ENCODE data around the gene SIL1.

The SIL1 gene

GRCh38 chr5:138978581-138978980 lies 219.6 kb downstream of the SIL1 start:
- DNase-seq (ENCODE audit: low spot score): no peak

DNA sequence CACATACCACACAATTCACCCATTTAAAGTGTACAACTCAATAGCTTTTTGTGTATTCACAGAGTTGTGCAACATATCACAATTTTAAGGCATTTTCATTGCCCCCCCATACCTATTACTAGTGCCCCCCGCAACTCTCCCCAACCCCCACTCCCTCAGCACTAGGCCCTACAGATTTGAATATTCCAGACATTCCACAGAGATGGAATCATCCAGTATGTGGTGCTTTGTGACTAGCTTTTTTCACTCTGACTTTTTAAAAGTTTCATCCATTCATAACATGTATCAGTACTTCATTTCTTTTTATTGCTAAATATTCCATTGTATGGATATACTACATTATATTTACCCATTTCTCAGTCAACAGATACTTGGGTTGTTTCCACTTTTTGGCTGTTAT lies 220.1 kb downstream of the SIL1 start:
- no peak for DNase-seq (ENCODE audit: low spot score)

GRCh38 chr5:138975098-138975847 lies 222.9 kb downstream of the SIL1 start:
- no peak for DNase-seq (ENCODE audit: low spot score)

GRCh38 chr5:138974227-138975063 lies 223.7 kb downstream of the SIL1 start:
- peak; percentile 62 for DNase-seq (ENCODE audit: low spot score)

GRCh38 chr5:138972836-138973235 lies 225.3 kb downstream of the SIL1 start:
- no peak for DNase-seq (ENCODE audit: low spot score)

- DNase-seq (ENCODE audit: low spot score): no peak
These were observed 225.9 kb downstream of the SIL1 start for GRCh38 chr5:138972230-138972629.

- no peak for DNase-seq (ENCODE audit: low spot score)
These were observed 228.7 kb downstream of the SIL1 start for GRCh38 chr5:138969323-138970002.

GRCh38 chr5:138968601-138969000 lies 229.6 kb downstream of the SIL1 start:
- DNase-seq (ENCODE audit: low spot score): no peak

- no peak for DNase-seq (ENCODE audit: low spot score)
These were observed 230.2 kb downstream of the SIL1 start for GRCh38 chr5:138967791-138968448.

DNA sequence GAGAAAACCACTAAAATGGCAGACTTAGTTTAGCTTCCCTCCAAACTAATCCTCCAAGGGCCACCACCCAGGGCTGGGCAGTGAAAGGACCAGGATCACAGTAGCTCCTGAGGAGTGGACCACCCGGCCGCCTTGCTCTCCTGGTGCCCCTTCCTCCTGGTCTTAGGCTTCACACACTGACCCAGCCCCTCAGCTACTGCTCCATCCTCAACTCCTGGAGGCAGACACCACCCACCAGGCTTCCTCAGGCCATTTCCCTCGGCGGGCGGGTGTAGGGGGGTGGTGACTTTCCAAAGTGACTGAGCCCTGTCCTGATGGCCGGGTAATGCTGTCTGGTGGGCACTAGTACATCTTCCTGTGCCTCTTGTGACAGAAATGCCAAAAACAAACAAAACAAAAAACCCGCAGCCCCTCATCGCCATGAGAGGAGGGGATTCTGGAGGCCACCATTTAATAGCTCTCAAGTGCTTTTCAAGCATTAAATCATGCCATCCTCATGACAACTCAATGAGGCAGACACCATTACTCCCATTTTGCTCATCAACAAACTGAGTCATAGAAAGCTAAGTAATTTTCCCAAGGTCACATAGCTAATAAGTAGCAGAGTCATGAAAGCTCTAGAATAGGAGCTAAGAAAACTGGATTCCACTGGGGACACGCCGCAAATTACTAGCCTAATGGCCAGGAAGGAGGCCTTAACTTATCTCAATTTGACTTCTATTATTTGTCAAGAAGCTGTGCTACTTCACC lies 231.8 kb downstream of the SIL1 start:
- DNase-seq (ENCODE audit: low spot score): no peak

DNA sequence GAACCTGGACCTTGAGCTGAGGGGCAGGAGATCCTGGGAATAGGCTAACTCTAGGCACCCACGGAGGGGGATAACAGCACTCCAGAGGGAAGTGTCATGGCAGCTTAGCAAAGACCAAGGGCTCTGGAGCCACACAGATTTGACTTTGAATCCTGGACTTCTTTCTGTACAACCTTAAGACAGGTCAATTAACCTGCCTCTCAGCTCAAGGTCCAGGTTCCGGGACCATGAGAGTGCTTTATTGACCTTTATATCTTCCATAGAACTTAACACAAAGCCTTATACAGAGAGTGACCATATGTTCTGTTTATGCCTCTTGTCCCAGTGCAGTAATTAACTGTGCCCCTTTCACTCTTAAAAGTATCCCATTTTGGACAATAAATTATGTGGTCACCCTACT lies 232.5 kb downstream of the SIL1 start:
- no peak for DNase-seq (ENCODE audit: low spot score)

GRCh38 chr5:138964647-138965201 lies 233.4 kb downstream of the SIL1 start:
- no peak for DNase-seq (ENCODE audit: low spot score)

- no peak for DNase-seq (ENCODE audit: low spot score)
These were observed 234.3 kb downstream of the SIL1 start for GRCh38 chr5:138963763-138964371.

DNA sequence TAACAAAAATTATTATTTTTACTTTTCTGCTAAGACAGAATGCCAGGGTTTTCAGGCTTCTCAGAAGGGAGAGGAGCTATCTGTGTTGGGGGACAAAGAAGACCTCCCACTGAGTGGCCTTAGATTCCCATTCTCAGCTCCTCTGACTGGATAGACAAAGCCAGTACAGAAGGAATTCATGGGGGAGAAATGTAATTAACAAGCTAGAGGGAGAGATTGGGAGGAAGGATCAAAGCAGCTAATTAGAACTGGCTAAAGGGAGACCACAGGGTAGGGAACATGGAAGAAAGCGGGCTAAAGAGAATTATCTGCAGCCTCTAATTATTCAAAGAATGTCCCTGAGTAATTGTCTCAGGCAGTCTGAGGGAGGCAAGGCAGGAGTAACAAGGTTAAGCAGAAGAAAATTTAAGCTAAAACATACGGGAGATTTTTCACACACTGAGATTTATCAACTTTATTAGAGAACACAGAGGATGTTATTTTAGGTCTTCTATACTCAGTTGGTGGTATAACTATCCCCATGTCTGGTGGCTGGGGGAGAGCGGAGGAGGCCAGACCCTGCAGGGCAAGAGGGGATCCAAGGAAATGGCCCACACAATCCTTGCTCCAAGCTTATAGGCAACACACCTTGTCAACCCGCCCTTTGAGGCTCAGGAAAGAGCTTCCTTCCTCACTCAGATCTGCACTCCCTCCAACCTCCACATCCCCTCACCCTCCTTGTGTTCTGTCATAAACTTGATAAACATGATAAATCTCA lies 235.4 kb downstream of the SIL1 start:
- DNase-seq (ENCODE audit: low spot score): no peak

DNA sequence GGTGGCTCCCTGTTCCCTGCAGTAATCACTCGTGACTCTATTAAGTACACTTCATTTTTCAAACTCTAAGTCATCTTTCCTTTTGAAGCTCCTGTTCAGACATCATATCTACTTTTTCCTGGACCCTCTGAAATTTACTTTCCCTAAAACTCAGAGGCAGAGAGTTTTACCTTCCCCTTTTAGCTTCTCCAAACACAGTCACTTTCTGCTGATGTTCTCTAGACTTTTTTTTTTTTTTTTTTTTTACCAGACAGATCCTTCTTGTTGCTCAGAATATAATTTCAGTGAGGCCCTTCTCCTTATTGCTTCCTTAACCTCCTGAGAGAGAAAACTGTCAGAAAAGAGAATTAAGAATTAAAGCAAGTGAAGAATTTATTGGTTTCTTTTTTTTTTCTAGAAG lies 236.4 kb downstream of the SIL1 start:
- DNase-seq (ENCODE audit: low spot score): no peak

DNA sequence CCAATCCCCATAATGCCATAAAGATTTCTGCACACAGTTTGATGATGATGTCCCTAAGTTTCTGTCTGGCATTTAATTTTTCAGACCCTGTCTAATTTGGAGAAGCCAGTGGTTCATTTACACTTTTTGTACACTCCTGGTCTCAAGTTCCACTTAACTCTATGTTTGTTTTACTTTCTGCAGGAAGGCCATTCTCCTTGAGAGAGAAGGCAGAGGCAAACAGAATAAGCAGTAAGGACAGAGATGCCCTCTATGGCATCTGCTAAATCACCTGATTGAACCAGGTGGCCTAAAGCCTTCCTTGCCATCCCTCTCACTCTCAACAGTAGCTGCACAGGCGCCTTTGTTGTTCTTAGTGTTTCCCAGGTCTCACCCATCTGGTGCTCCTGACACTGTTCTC lies 236.9 kb downstream of the SIL1 start:
- DNase-seq (ENCODE audit: low spot score): no peak

DNA sequence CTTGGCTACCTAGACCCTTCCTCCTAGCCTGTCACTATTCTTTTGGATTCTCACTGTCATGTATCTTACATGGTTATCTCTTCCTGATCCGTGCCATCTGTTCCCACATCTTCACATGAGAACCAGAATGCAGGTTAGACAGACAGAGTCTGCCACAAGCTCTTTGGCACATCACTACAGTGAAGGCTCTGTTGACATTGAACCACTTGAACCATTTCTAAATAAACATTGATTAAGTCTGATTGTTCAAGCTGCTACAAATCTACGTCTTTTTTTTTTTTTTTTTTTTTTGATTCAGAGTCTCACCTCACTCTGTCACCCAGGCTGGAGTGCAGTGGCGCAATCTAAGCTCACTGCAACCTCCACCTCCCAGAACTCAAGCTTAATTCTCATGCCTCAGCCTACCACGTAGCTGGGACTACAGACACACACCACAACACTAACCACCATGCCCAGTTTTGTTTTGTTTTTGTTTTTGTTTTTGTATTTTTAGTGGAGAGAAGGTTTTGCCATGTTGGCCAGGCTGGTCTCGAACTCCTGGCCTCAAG lies 237.9 kb downstream of the SIL1 start:
- no peak for DNase-seq (ENCODE audit: low spot score)

DNA sequence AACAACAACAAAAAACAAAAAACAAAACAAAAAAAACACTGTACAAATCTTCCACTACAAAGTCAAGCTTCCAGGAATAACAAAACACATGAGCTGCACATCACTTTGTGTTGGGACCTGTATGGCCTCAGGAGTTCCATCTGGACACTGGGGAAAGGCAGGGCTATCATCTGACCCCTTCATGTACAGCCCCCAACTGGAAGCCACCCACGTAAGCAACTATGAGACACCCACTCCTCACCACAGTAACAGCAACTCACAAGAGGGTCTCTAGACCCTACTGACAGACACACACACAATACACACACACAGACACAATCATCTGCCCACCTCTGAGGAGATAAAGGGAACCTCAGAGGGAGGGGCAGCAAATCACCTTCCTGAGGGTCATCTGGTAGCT lies 241.4 kb downstream of the SIL1 start:
- DNase-seq (ENCODE audit: low spot score): no peak

GRCh38 chr5:138955671-138956295 lies 242.4 kb downstream of the SIL1 start:
- no peak for DNase-seq (ENCODE audit: low spot score)
